ENCODE results near the gene OTUB1.

OTUB1 gene

DNA sequence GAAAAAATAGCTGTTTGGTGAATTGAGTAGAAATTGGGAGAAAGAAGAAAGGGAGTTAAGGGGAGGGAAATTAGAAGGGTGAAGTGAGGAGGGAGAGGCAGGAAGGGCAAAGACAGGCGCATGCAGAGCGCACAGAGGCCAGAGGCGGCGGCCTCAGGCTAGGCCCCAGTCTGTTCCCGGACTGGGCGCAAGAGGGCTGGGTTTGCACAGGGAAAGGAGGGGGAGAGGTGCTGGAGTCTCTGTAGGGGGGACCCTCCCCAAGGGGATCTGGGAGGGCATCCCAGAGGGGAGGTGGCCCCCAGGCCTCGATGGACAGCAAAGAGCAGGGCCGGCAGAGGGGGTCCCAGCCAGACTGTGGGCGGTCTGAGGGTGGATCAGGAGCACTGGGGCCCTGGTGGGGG, 48.2 kb downstream of the OTUB1 start:
- H3K4me3 ChIP-seq (ENCODE audit: low read depth in 1 of 2, low read length in 2 of 2): no peak overlapping the region
- no peaks in the 10 kb centered on the region for H3K9me3 ChIP-seq (ENCODE audit: control insufficient read depth in 1 of 2, low read length in 2 of 2)
- no peak overlapping the region for H3K9ac ChIP-seq (ENCODE audit: low read depth in 1 of 2, low read length in 2 of 2)
- no peaks in the 10 kb centered on the region for H3K36me3 ChIP-seq (ENCODE audit: control insufficient read depth in 1 of 2, insufficient read depth in 2 of 2, low read length in 2 of 2)
- H3K27me3 ChIP-seq (ENCODE audit: control insufficient read depth in 1 of 2, insufficient read depth in 2 of 2, low read length in 2 of 2): peaks cover 21 to 49% of the 10 kb centered on the region in 2 donors
- H3K4me1 ChIP-seq (ENCODE audit: control insufficient read depth in 1 of 2, insufficient read depth in 2 of 2, low read length in 2 of 2): peaks cover 0 to 7% of the 10 kb centered on the region in 2 donors
- no peak overlapping the region for H3K27ac ChIP-seq (ENCODE audit: low read depth, low read length)

DNA sequence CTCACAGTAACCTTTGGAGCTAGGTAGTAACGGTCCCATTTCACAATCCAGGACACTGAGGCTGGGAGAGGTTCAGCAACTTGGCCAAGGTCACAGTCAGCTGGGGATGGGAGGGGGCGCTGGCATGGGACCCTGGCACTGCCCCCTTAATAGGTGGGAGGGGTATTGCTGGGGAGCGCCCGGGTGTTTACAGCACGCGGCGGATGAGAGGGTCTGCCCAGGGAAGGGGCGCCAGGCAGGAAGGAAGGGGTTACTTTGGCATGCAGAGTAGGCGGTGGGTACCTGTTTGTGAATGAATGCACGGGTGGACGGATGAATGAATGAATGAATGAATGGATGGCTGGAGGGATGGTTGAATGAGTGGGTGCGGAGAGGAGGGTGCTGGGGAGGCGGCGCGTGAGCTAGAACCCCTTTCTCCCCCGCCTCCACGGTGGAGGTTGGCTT, 48.9 kb downstream of the OTUB1 start:
- Histone ChIP-seq H3K4me3 (ENCODE audit: low read depth in 1 of 2, low read length in 2 of 2) (peak overlapping the region in 1 of 2 donors; percentile 16), H3K27me3 (ENCODE audit: control insufficient read depth in 1 of 2, insufficient read depth in 2 of 2, low read length in 2 of 2) (peaks cover 21 to 49% of the 10 kb centered on the region in 2 donors), H3K36me3 (ENCODE audit: control insufficient read depth in 1 of 2, insufficient read depth in 2 of 2, low read length in 2 of 2) (no peaks in the 10 kb centered on the region), H3K9me3 (ENCODE audit: control insufficient read depth in 1 of 2, low read length in 2 of 2) (no peaks in the 10 kb centered on the region), H3K9ac (ENCODE audit: low read depth in 1 of 2, low read length in 2 of 2) (no peak overlapping the region), H3K27ac (ENCODE audit: low read depth, low read length) (no peak overlapping the region), H3K4me1 (ENCODE audit: control insufficient read depth in 1 of 2, insufficient read depth in 2 of 2, low read length in 2 of 2) (peaks cover 0 to 7% of the 10 kb centered on the region in 2 donors)

DNA sequence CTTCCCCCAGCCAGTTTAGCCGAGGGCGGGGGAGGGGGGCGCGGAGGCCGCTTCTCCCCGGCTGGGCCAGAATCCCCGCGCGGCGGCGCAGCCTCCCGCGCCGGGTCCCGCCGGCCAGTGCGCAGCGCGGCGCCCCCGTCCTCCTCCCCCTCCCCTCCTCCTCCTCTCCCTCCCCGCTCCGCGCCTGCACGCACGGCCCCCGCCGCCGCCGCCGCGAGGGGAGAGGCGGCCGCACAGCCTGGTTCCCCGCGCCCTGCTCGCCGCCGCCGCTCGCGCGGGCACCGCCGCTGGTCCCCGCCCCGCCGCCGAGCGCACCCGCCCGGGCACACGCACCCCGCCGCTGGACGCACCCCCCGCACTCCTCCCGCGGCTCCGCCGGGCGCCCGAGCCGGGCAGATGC, 49.3 kb downstream of the OTUB1 start, which contains the start of gene FLRT1:
TSS of gene FLRT1 (plus strand) at position 356 of the 400 bp plus-strand sequence. CDS start 80,337 bp downstream, outside the sequence.
- H3K27ac ChIP-seq (ENCODE audit: low read depth, low read length): no peak within 1 kb of the TSS
- H3K9ac ChIP-seq (ENCODE audit: low read depth in 1 of 2, low read length in 2 of 2): no peak within 1 kb of the TSS
- peaks cover 18 to 49% of the 10 kb centered on the region in 2 donors for H3K27me3 ChIP-seq (ENCODE audit: control insufficient read depth in 1 of 2, insufficient read depth in 2 of 2, low read length in 2 of 2)

DNA sequence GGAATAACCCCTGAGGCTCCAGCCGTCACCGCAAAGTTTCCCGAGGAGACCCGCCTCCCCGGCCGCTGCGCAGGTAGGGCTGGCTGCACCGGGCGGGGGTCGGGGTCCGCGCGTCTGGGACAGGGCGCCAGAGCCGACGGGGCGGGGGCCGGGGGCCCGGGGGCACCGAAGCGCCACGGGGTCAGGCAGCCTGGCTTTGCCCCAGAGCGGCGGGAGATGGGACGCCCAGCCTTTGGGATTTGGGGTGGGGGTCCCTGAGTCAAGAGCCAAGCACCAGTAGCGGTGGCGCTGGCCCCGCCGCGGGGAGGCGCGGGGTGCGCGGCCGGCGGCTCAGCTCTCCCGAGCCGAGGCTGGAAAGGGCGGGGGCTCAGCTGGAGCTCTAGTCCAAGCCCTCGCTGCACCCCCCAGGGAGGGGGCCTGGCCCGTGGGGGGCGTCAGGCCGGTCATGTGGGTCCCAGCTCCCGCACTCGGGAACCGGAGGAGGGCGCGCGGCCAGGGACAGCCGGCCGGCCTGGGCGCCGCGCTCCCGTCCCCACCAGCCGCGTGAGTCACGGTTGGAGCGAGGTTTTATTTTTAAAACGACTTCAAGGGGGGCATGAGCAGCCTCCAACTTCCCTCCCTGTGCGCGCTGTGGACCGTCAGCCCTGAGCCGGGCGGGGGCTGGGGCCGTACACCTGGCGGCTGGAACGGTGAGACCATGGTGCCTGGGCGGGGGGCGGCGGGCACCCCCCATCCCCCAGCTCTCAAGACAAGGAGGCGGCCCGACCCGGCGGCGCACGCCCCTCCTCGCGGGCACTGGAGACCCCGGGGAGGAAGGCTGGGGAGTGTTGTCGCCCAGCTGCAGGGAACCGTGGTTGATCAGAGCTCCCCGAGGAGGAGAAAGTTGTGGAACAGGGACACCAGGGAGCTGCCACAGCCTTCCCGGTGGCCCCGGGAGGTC, 50.1 kb downstream of the OTUB1 start:
- Histone ChIP-seq H3K27ac (ENCODE audit: low read depth, low read length) (no peak overlapping the region), H3K27me3 (ENCODE audit: control insufficient read depth in 1 of 2, insufficient read depth in 2 of 2, low read length in 2 of 2) (peaks cover 18 to 49% of the 10 kb centered on the region in 2 donors), H3K9ac (ENCODE audit: low read depth in 1 of 2, low read length in 2 of 2) (no peak overlapping the region)

More for the DNA sequence above, 49.3 kb downstream of the OTUB1 start, which contains the start of gene FLRT1:
- Histone ChIP-seq H3K4me1 (ENCODE audit: control insufficient read depth in 1 of 2, insufficient read depth in 2 of 2, low read length in 2 of 2) (peaks cover 0 to 7% of the 10 kb centered on the region in 2 donors), H3K9me3 (ENCODE audit: control insufficient read depth in 1 of 2, low read length in 2 of 2) (no peaks in the 10 kb centered on the region), H3K36me3 (ENCODE audit: control insufficient read depth in 1 of 2, insufficient read depth in 2 of 2, low read length in 2 of 2) (no peaks in the 10 kb centered on the region), H3K4me3 (ENCODE audit: low read depth in 1 of 2, low read length in 2 of 2) (peak within 1 kb of the TSS in 1 of 2 donors; percentile 16)

DNA sequence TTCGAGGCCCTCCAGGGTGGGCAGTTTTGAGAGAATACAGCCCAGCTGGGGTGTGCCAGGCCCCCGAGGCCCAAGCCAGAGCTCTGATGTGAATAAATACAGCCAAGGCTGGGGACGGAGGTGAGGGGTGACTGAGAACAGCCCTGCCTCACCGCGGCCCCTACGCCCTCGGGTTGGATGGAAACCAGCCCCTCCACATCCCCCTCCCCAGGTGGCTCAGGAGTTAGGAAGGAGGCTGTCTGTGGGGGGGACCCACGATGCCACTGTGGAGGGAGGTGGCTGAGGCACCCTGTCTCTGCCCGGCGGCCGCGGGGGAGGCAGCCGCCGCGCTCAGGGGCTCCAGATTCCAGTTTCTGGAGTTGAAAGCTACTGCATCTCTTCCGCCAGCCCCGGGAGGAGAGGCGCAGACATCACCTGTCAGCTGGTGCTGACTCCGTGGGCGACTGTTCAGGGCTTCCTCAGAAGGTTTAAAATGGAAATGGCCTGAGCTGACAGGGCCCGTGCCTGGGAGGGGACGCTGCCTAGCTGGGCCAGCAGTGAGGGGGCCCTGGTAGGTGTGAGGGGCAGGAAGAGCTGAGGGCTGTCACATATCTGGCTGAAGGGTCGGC, 50.9 kb downstream of the OTUB1 start:
- Histone ChIP-seq H3K4me1 (ENCODE audit: control insufficient read depth in 1 of 2, insufficient read depth in 2 of 2, low read length in 2 of 2) (peaks cover 0 to 7% of the 10 kb centered on the region in 2 donors), H3K27me3 (ENCODE audit: control insufficient read depth in 1 of 2, insufficient read depth in 2 of 2, low read length in 2 of 2) (peaks cover 18 to 49% of the 10 kb centered on the region in 2 donors), H3K9ac (ENCODE audit: low read depth in 1 of 2, low read length in 2 of 2) (no peak overlapping the region), H3K9me3 (ENCODE audit: control insufficient read depth in 1 of 2, low read length in 2 of 2) (no peaks in the 10 kb centered on the region), H3K36me3 (ENCODE audit: control insufficient read depth in 1 of 2, insufficient read depth in 2 of 2, low read length in 2 of 2) (no peaks in the 10 kb centered on the region), H3K4me3 (ENCODE audit: low read depth in 1 of 2, low read length in 2 of 2) (no peak overlapping the region), H3K27ac (ENCODE audit: low read depth, low read length) (no peak overlapping the region)

More for the DNA sequence above, 50.1 kb downstream of the OTUB1 start:
- Histone ChIP-seq H3K4me3 (ENCODE audit: low read depth in 1 of 2, low read length in 2 of 2) (no peak overlapping the region), H3K36me3 (ENCODE audit: control insufficient read depth in 1 of 2, insufficient read depth in 2 of 2, low read length in 2 of 2) (no peaks in the 10 kb centered on the region), H3K4me1 (ENCODE audit: control insufficient read depth in 1 of 2, insufficient read depth in 2 of 2, low read length in 2 of 2) (peaks cover 0 to 7% of the 10 kb centered on the region in 2 donors), H3K9me3 (ENCODE audit: control insufficient read depth in 1 of 2, low read length in 2 of 2) (no peaks in the 10 kb centered on the region)

DNA sequence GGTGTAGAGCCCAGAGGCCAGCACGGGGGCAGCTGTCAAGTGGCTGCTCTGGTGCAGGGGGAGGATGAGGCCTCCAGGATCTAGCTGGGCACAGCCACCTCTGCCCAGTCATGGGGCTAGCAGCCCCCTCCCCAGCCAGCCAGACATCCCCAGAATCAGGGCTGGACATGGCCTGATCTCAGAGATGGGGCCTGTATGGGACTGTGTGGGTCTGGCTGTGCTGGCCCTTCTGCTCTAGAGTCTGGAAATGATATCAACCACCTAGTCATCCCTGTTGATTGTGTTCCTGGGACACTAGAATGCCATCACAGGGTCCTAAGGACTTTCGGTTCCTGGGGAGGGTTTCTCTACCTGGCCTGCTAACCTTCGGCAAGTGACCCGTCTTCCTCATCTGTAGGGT, 52.3 kb downstream of the OTUB1 start:
- no peak overlapping the region for H3K27ac ChIP-seq (ENCODE audit: low read depth, low read length)
- no peak overlapping the region for H3K4me3 ChIP-seq (ENCODE audit: low read depth in 1 of 2, low read length in 2 of 2)
- H3K9me3 ChIP-seq (ENCODE audit: control insufficient read depth in 1 of 2, low read length in 2 of 2): no peaks in the 10 kb centered on the region
- no peak overlapping the region for H3K9ac ChIP-seq (ENCODE audit: low read depth in 1 of 2, low read length in 2 of 2)
- no peaks in the 10 kb centered on the region for H3K36me3 ChIP-seq (ENCODE audit: control insufficient read depth in 1 of 2, insufficient read depth in 2 of 2, low read length in 2 of 2)
- H3K4me1 ChIP-seq (ENCODE audit: control insufficient read depth in 1 of 2, insufficient read depth in 2 of 2, low read length in 2 of 2): peaks cover 0 to 7% of the 10 kb centered on the region in 2 donors
- H3K27me3 ChIP-seq (ENCODE audit: control insufficient read depth in 1 of 2, insufficient read depth in 2 of 2, low read length in 2 of 2): peaks cover 18 to 41% of the 10 kb centered on the region in 2 donors

DNA sequence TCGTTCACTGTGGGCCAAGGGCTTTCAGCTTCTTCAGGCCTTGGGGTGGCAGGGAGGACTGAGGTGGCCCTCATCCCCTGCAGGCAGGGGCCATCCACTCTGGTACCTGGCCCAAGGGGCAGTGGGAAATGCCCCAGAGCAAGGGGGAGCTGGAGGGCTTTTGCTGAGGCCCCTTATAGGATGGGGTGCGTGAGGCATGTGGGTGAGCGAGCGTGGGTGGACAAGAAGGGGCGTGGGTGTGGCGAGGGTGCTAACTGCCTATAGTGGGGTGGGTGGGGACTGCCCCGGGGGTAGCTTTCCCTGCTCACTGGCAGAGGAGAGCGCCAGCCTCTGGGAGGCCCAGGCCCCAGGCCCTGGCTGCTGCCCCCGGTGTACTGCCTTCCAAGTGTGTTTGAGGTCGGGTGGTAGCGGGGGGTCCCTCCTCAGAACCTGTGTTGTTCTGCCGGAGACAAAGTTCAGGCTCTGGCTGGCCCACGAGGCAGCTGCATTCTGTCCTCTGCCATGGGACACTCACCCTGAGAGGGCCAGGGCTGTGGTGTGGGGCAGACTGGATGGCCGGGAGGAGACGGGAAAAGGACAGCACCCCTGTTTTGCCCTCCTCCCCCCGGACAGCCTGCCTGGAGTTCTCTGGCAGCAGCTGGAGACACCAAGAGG, 52.9 kb downstream of the OTUB1 start:
- Histone ChIP-seq H3K27ac (ENCODE audit: low read depth, low read length) (no peak overlapping the region), H3K4me1 (ENCODE audit: control insufficient read depth in 1 of 2, insufficient read depth in 2 of 2, low read length in 2 of 2) (peaks cover 0 to 7% of the 10 kb centered on the region in 2 donors), H3K9ac (ENCODE audit: low read depth in 1 of 2, low read length in 2 of 2) (no peak overlapping the region), H3K4me3 (ENCODE audit: low read depth in 1 of 2, low read length in 2 of 2) (no peak overlapping the region), H3K36me3 (ENCODE audit: control insufficient read depth in 1 of 2, insufficient read depth in 2 of 2, low read length in 2 of 2) (no peaks in the 10 kb centered on the region), H3K27me3 (ENCODE audit: control insufficient read depth in 1 of 2, insufficient read depth in 2 of 2, low read length in 2 of 2) (peaks cover 18 to 37% of the 10 kb centered on the region in 2 donors), H3K9me3 (ENCODE audit: control insufficient read depth in 1 of 2, low read length in 2 of 2) (no peaks in the 10 kb centered on the region)

DNA sequence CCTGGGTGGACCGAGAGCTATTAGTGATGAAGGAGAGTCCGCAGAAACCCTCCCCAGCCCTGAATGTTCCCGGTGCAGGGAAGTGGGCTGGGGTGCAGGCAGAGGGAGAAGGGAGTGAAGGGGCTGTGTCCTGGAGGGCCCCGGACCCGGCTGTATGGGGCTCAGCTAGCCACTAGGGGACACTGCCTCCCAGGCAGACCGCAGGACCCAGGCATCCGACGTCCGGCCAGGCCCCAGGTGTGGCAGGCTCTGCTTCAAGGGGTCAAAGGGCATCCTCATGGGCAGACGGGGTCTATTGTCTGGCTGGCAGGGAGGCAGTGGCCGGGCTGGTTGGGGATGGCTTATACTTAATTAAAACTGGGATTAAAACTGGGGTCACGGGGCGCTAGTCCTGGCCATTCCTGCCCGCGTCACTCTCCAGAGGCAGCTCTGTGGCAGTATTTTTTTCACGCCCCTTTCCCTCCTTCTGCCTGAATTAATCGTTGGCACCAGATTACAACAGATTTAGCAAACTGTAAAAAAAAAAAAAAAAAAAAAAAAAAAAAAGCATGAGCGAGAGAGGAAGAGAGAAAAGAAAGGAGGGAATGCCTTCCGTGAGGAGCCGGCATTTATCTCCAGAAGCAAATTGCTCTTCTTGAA, 54.6 kb downstream of the OTUB1 start:
- Histone ChIP-seq H3K4me3 (ENCODE audit: low read depth in 1 of 2, low read length in 2 of 2) (no peak overlapping the region), H3K36me3 (ENCODE audit: control insufficient read depth in 1 of 2, insufficient read depth in 2 of 2, low read length in 2 of 2) (no peaks in the 10 kb centered on the region), H3K27me3 (ENCODE audit: control insufficient read depth in 1 of 2, insufficient read depth in 2 of 2, low read length in 2 of 2) (peaks cover 7 to 26% of the 10 kb centered on the region in 2 donors), H3K9ac (ENCODE audit: low read depth in 1 of 2, low read length in 2 of 2) (no peak overlapping the region), H3K4me1 (ENCODE audit: control insufficient read depth in 1 of 2, insufficient read depth in 2 of 2, low read length in 2 of 2) (peaks cover 0 to 4% of the 10 kb centered on the region in 2 donors), H3K9me3 (ENCODE audit: control insufficient read depth in 1 of 2, low read length in 2 of 2) (no peaks in the 10 kb centered on the region), H3K27ac (ENCODE audit: low read depth, low read length) (no peak overlapping the region)

DNA sequence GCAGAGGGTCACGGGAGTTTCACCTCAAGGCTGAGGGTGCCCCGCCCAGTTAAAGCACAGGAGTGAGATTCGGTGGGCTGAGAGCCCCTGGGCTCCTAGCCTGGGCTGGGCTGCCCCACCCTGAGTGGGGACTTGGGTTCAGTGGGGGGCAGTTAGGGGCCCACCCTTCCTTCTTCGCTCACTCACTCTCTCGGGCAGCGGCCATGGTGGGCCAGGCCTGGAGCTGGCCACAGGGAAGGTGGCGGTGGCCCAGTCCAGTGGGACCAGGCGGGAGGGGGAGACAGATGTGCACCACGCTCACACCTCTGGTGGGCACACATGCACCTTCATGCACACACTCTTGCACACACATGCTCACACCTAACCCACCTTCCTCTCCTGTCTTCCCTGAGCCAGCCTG, 55.6 kb downstream of the OTUB1 start:
- Histone ChIP-seq H3K36me3 (ENCODE audit: control insufficient read depth in 1 of 2, insufficient read depth in 2 of 2, low read length in 2 of 2) (no peaks in the 10 kb centered on the region), H3K4me3 (ENCODE audit: low read depth in 1 of 2, low read length in 2 of 2) (no peak overlapping the region), H3K27ac (ENCODE audit: low read depth, low read length) (no peak overlapping the region), H3K4me1 (ENCODE audit: control insufficient read depth in 1 of 2, insufficient read depth in 2 of 2, low read length in 2 of 2) (peaks cover 0 to 1% of the 10 kb centered on the region in 2 donors), H3K27me3 (ENCODE audit: control insufficient read depth in 1 of 2, insufficient read depth in 2 of 2, low read length in 2 of 2) (peaks cover 6 to 19% of the 10 kb centered on the region in 2 donors), H3K9me3 (ENCODE audit: control insufficient read depth in 1 of 2, low read length in 2 of 2) (no peaks in the 10 kb centered on the region), H3K9ac (ENCODE audit: low read depth in 1 of 2, low read length in 2 of 2) (no peak overlapping the region)

All from duodenal mucosa (tissue), 2 donors.